22Rv1 (cell line): ENCODE data around the gene LDLRAD4.

Source experiments
- CTCF ChIP-seq: fragments of 450-650 bp; IDR thresholded peaks from 2 replicates; pipeline ENCODE4 v1.5.1; 2017; ENCODE audit warnings: mild to moderate bottlenecking
- ZFX ChIP-seq: fragments of 450-650 bp; IDR thresholded peaks from 2 replicates; pipeline ENCODE4 v1.6.1; 2017; ENCODE audit warnings: antibody characterized with exemption, borderline replicate concordance

- no peak for TF ChIP-seq CTCF
- TF ChIP-seq ZFX: no peak
Observed at GRCh38 chr18:13587477-13587876, 368.9 kb downstream of the LDLRAD4 start.
